WTC11 (cell line): ENCODE measurements around the gene PPP1R12B.

ENCODE experiments used
- ATF2 ChIP-seq: sonication (generic); formaldehyde crosslinking; IDR thresholded peaks from 2 replicates; pipeline ENCODE4 v1.8.1; 2022; ENCODE audit warnings: low read depth, missing genetic modification reagents, borderline replicate concordance
- ETV6 ChIP-seq: sonication (generic); formaldehyde crosslinking; IDR thresholded peaks from 2 replicates; pipeline ENCODE4 v1.8.1; 2022; ENCODE audit warnings: mild to moderate bottlenecking, missing genetic modification reagents
- GRHL2 ChIP-seq: fragments of 250-450 bp; sonication (Bioruptor Pico); IDR thresholded peaks from 2 replicates; pipeline ENCODE4 v1.8.0; 2022; ENCODE audit warnings: mild to moderate bottlenecking, moderate library complexity; ENCODE audit not compliant: insufficient replicate concordance, severe bottlenecking
- JUN ChIP-seq: sonication (generic); formaldehyde crosslinking; IDR thresholded peaks from 2 replicates; pipeline ENCODE4 v1.8.0; 2023; ENCODE audit warnings: mild to moderate bottlenecking, missing genetic modification reagents
- PREB ChIP-seq: sonication (generic); formaldehyde crosslinking; IDR thresholded peaks from 2 replicates; pipeline ENCODE4 v1.8.1; 2022; ENCODE audit warnings: mild to moderate bottlenecking, missing genetic modification reagents, moderate library complexity, borderline replicate concordance
- SP1 ChIP-seq: sonication (generic); formaldehyde crosslinking; conservative IDR thresholded peaks from 2 replicates; pipeline ENCODE4 v1.8.1; 2022; ENCODE audit warnings: missing genetic modification reagents
- ZNF263 ChIP-seq: sonication (generic); formaldehyde crosslinking; IDR thresholded peaks from 2 replicates; pipeline ENCODE4 v1.8.1; 2022; ENCODE audit warnings: low read depth, mild to moderate bottlenecking, moderate library complexity, missing genetic modification reagents
- TF ChIP-seq, protein P1 (sequence below): fragments of 200-600 bp; IDR thresholded peaks from 2 replicates; pipeline ENCODE4 v1.8.0; 2022; ENCODE audit warnings: antibody characterized with exemption
- TF ChIP-seq, protein P2 (sequence below): fragments of 250-450 bp; sonication (Bioruptor Pico); conservative IDR thresholded peaks from 2 replicates; pipeline ENCODE4 v1.9.0; 2021; ENCODE audit warnings: mild to moderate bottlenecking
- TF ChIP-seq, protein P3 (sequence below): sonication (generic); formaldehyde crosslinking; IDR thresholded peaks from 2 replicates; pipeline ENCODE4 v1.8.0; 2022; ENCODE audit warnings: mild to moderate bottlenecking, missing genetic modification reagents

GRCh38 chr1:202628646-202629215, 280.2 kb downstream of the PPP1R12B start:
- TF ChIP-seq, protein P1, sequence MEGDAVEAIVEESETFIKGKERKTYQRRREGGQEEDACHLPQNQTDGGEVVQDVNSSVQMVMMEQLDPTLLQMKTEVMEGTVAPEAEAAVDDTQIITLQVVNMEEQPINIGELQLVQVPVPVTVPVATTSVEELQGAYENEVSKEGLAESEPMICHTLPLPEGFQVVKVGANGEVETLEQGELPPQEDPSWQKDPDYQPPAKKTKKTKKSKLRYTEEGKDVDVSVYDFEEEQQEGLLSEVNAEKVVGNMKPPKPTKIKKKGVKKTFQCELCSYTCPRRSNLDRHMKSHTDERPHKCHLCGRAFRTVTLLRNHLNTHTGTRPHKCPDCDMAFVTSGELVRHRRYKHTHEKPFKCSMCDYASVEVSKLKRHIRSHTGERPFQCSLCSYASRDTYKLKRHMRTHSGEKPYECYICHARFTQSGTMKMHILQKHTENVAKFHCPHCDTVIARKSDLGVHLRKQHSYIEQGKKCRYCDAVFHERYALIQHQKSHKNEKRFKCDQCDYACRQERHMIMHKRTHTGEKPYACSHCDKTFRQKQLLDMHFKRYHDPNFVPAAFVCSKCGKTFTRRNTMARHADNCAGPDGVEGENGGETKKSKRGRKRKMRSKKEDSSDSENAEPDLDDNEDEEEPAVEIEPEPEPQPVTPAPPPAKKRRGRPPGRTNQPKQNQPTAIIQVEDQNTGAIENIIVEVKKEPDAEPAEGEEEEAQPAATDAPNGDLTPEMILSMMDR: no peak
- TF ChIP-seq ATF2 (CRISPR knock-in tag) (no peak), ETV6 (CRISPR knock-in tag) (no peak), PREB (CRISPR knock-in tag) (no peak), JUN (CRISPR knock-in tag) (no peak), ZNF263 (CRISPR knock-in tag) (no peak), GRHL2 (CRISPR knock-in tag) (no peak), SP1 (CRISPR knock-in tag) (no peak)
- TF ChIP-seq, protein P2, sequence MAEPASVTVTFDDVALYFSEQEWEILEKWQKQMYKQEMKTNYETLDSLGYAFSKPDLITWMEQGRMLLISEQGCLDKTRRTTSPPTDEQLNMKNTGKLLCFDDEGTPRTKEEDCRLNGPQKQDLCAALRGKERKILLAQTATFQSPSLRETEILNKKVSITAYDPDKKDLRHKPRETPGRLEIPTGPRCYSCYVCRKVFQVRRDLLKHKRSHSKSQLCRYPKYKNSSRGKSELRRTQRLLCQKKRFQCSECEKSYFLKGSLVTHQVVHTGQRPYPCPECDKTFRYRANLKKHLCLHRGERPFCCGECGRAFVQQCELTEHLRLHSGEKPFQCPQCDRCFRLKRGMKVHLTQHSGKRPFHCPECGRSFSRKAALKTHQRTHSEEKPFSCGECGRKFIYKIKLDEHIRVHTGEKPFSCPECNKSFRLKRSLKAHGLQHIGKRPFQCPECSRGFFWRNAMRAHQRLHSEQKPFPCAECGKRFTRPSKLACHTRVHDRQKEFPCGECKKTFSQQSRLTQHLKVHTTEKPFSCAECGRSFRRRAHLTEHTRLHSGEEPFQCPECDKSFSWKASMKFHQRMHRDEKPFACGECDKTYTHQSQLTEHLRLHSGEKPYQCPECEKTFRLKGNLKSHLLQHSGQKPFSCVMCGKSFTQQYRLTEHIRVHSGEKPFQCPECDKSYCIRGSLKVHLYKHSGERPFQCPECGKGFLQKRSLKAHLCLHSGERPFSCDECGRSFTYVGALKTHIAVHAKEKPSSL (CRISPR knock-in tag): no peak
- TF ChIP-seq, protein P3, sequence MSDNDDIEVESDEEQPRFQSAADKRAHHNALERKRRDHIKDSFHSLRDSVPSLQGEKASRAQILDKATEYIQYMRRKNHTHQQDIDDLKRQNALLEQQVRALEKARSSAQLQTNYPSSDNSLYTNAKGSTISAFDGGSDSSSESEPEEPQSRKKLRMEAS (CRISPR knock-in tag): no peak
